K562 (cell line): ENCODE data around the gene H3-3A. TPM values are rescaled to one million over a fixed set of nuclear protein-coding genes. Genes with fewer than 3 reads are reported as not detected.

Source experiments
- ATAC-seq: fragments of 200-7000 bp; cut with Tn5 transposase; 3 replicates; pipeline ENCODE4 v1.9.1; 2020; ENCODE audit warnings: moderate library complexity
- BruUV-seq: library from RNA; stranded (reverse); fragments of 400-500 nt; replicated peaks from 2 replicates; lab custom pipeline; 2021; lab: Mats Ljungman, UMichigan
- CTCF ChIA-PET: fragments of 300-600 bp; formaldehyde crosslinking; extraction: SDS; loops from one replicate; lab custom pipeline; 2021; ENCODE audit warnings: low intra/inter-chr PET ratio; lab: Yijun Ruan, JAX
- POLR2A ChIA-PET: fragments of 300-600, 350-650 bp; sonication (Branson Sonifier 250); formaldehyde crosslinking; extraction: SDS; loops from one replicate; lab custom pipeline; 2021; ENCODE audit warnings: antibody characterized with exemption, inconsistent platforms; lab: Yijun Ruan, JAX
- DNase-seq, 4 experiments: peaks; one replicate each; pipeline versions ENCODE4 v3.0.0 to v3.0.0-alpha.2; 2011 to 2018; ENCODE audit warnings: low spot score in 3 of 4, mixed read lengths in 3 of 4; ENCODE audit errors: extremely low read depth in 1 of 4
- FAIRE-seq: peaks from 2 replicates; lab custom pipeline; 2011; peaks lifted over from hg19 to GRCh38; lab: Jason Lieb, UNC
- H2AFZ ChIP-seq: 2 replicates; pipeline ENCODE4 v1.6.0; 2011; ENCODE audit warnings: low read depth, low read length, control low read depth, inconsistent platforms
- H3K27ac ChIP-seq: fragments of 200-600 bp; 3 replicates; pipeline ENCODE4 v1.8.0; 2011; ENCODE audit warnings: low read depth, mild to moderate bottlenecking, control low read depth, inconsistent platforms, low read length, moderate library complexity, mixed read lengths; ENCODE audit errors: extremely low read depth
- H3K27me3 ChIP-seq, 2 experiments: fragments of 300-600 bp in 1 of 2; 2 replicates in 1 of 2; 3 replicates in 1 of 2; pipeline versions ENCODE4 v1.6.0 to v1.8.0; 2011; ENCODE audit warnings: inconsistent platforms in 2 of 2, low read length in 2 of 2, mild to moderate bottlenecking in 1 of 2, mixed read lengths in 1 of 2, moderate library complexity in 1 of 2; ENCODE audit not compliant: control insufficient read depth in 2 of 2, insufficient read depth in 2 of 2
- H3K36me3 ChIP-seq: fragments of 300-600 bp; 3 replicates; pipeline ENCODE4 v1.8.0; 2011; ENCODE audit warnings: mild to moderate bottlenecking, low read length, inconsistent platforms; ENCODE audit not compliant: control insufficient read depth, insufficient read depth
- H3K4me1 ChIP-seq, 2 experiments: fragments of 200-600 bp in 1 of 2; replicated peaks in 1 of 2; 2 replicates in 1 of 2; 3 replicates in 1 of 2; pipeline versions ENCODE4 v1.5.1 to v1.8.0; 2011; ENCODE audit warnings: inconsistent platforms in 2 of 2, low read length in 2 of 2, mild to moderate bottlenecking in 1 of 2, mixed read lengths in 1 of 2, moderate library complexity in 1 of 2; ENCODE audit not compliant: control insufficient read depth in 2 of 2, insufficient read depth in 2 of 2
- H3K4me2 ChIP-seq: 2 replicates; pipeline ENCODE4 v1.6.1; 2011; ENCODE audit warnings: low read length, control low read depth, inconsistent platforms, mixed read lengths; ENCODE audit not compliant: insufficient read depth
- H3K4me3 ChIP-seq: fragments of 200-600 bp; sonication (generic), shearing (Covaris generic); 2 replicates; pipeline ENCODE4 v1.5.1; 2016; ENCODE audit warnings: control low read depth, inconsistent platforms
- H3K79me2 ChIP-seq: fragments of 200-600 bp; 3 replicates; pipeline ENCODE4 v1.8.0; 2011; ENCODE audit warnings: low read length, inconsistent platforms; ENCODE audit not compliant: control insufficient read depth, insufficient read depth
- H3K9ac ChIP-seq, 2 experiments: 2 replicates each; pipeline versions ENCODE4 v1.6.0 to v1.6.1; 2011; ENCODE audit warnings: low read depth in 2 of 2, low read length in 2 of 2, control low read depth in 1 of 2, inconsistent platforms in 1 of 2, mild to moderate bottlenecking in 1 of 2, mixed read lengths in 1 of 2; ENCODE audit not compliant: insufficient read depth in 1 of 2
- H3K9me1 ChIP-seq: one replicate; pipeline ENCODE4 v1.6.0; 2011; ENCODE audit warnings: inconsistent platforms, mild to moderate bottlenecking, low read length, moderate library complexity; ENCODE audit not compliant: control insufficient read depth, insufficient read depth
- H3K9me3 ChIP-seq: replicated peaks from 2 replicates; pipeline ENCODE4 v1.5.1; 2011; ENCODE audit warnings: low read depth, low read length, inconsistent platforms; ENCODE audit not compliant: control insufficient read depth, insufficient read depth
- H4K20me1 ChIP-seq: replicated peaks from 2 replicates; pipeline ENCODE4 v1.6.1; 2011; ENCODE audit warnings: low read length, inconsistent platforms, mixed read lengths; ENCODE audit not compliant: control insufficient read depth, insufficient read depth
- RUNX1 ChIP-seq: sonication (generic); IDR thresholded peaks from 2 replicates; pipeline ENCODE4 v1.6.1; 2016; ENCODE audit warnings: antibody characterized with exemption, low read depth
- whole genome bisulfite sequencing: fragments of 100-300 bp; shearing (Covaris generic); methylation state at CpG from one replicate; pipeline ENCODE4 v1.1.6; 2016; ENCODE audit warnings: low coverage, mixed read lengths; ENCODE audit not compliant: insufficient coverage; ENCODE audit errors: missing lambda C conversion rate; 5-methylcytosine and 5-hydroxymethylcytosine counted together
- in situ Hi-C: fragments of 300-500 bp; cut with MboI; formaldehyde crosslinking; loops from 4 replicates; pipeline ENCODE4 v1.15.0; 2018; ENCODE audit warnings: inconsistent platforms, mixed read lengths
- intact Hi-C: fragments of 100-400 bp; cut with micrococcal nuclease; formaldehyde crosslinking; loops from 2 replicates; pipeline ENCODE4 v1.14.2; 2022
- polyA plus RNA-seq, 8 experiments: library from polyadenylated mRNA; depleted of rRNA in 4 of 8; stranded (reverse) in 5 of 8; unstranded in 3 of 8; fragments of >200 nt; fragmentation: Nextera tagmentation in 2 of 8; fragmentation: Illumina TruSeq in 1 of 8; extraction: Ambion mirVana in 2 of 8; extraction: Trizol in 1 of 8; gene quantifications; 2 replicates each; pipeline versions ENCODE4 v1.2.1 to v1.2.3, GENCODE V29; 2011 to 2014; ENCODE audit warnings: inconsistent platforms in 1 of 8, missing spikeins in 1 of 8
- total RNA-seq, 7 experiments: library from RNA; depleted of rRNA in 6 of 7; stranded (reverse); fragments of >200 nt in 6 of 7; fragmentation: Illumina TruSeq in 2 of 7; extraction: Trizol in 2 of 7; gene quantifications; 2 replicates each; pipeline versions ENCODE4 v1.2.1 to v1.2.3, GENCODE V29; 2011 to 2021; ENCODE audit warnings: low replicate concordance in 1 of 7
- TF ChIP-seq, protein P1 (sequence below), 2 experiments: IDR thresholded peaks; 2 replicates each; pipeline ENCODE4 v1.6.1; 2011; ENCODE audit warnings: borderline replicate concordance in 1 of 2, control low read depth in 1 of 2, low read depth in 1 of 2, low read length in 1 of 2, mild to moderate bottlenecking in 1 of 2, mixed read lengths in 1 of 2, moderate library complexity in 1 of 2; ENCODE audit not compliant: insufficient read depth in 1 of 2, insufficient read length in 1 of 2, poor library complexity in 1 of 2, severe bottlenecking in 1 of 2; ENCODE audit errors: extremely low read depth in 1 of 2
- TF ChIP-seq, protein P2 (sequence below): fragments of 450-650 bp; IDR thresholded peaks from 2 replicates; pipeline ENCODE4 v1.6.1; 2016
- TF ChIP-seq, protein P3 (sequence below): fragments of 200-800 bp; sonication (Bioruptor generic); IDR thresholded peaks from 2 replicates; pipeline ENCODE4 v1.6.1; 2016; ENCODE audit warnings: missing genetic modification characterization, missing compliant biosample characterization
- TF ChIP-seq, protein P4 (sequence below): fragments of 250-450 bp; sonication (Bioruptor Pico); IDR thresholded peaks from 2 replicates; pipeline ENCODE4 v1.8.0; 2021; ENCODE audit warnings: borderline replicate concordance, mild to moderate bottlenecking, moderate library complexity; ENCODE audit not compliant: poor library complexity, severe bottlenecking

H3-3A gene
- total and polyA plus RNA-seq, 9 of the 15 experiments (the other 6 are each of a cell fraction or from before 2014, with no cell fraction given): 426 to 1,083 (median 591) TPM

DNA sequence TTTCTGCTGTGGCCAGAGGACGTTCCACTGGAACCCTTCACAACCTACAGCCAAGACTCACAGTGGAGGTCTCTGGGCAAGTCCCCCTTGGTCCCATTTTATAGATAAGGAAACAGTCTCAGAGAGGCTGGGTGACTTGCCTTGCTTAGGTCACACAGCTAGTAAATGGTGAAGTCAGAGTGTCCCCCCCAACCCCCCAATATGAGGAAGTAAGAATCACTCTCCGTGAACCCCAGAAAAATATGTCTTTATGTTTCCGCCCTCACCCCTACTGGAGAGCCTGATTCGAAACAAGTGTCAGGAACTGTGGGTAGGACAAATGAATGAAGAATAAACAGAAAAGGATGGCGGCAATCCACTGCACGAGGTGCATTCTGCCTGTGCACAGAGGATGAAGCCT lies 56.7 kb downstream of the H3-3A start:
- intact Hi-C loops: no loop called here
- Histone ChIP-seq H3K4me3 (no peak overlapping the region), H3K4me2 (no peak overlapping the region), H3K27me3 (no peaks in the 10 kb centered on the region), H3K9me3 (no peaks in the 10 kb centered on the region), H3K9me1 (no peaks in the 10 kb centered on the region), H3K27ac (no peak overlapping the region), H3K4me1 (peaks cover 12 to 47% of the 10 kb centered on the region in 2 experiments; a peak in 4 of 5 replicates), H3K9ac (peak overlapping the region in 1 of 2 experiments; percentile 8; a peak in 1 of 4 replicates), H3K36me3 (no peaks in the 10 kb centered on the region), H4K20me1 (no peaks in the 10 kb centered on the region), H3K79me2 (no peaks in the 10 kb centered on the region), H2AFZ (no peak overlapping the region)
- ChIA-PET POLR2A (interaction anchor here (0.8 to 1.2 kb wide), 4 partner anchors 8 to 78 kb away, joined by 3 to 5 read pairs (median 4); no protein-coding TSS in a partner anchor), CTCF (no interaction called here)
- ATAC-seq (no peak), DNase-seq (no peak), FAIRE-seq (no peak)
- 65% methylated on average over 6 of the region's 6 CpGs for WGBS
- in situ Hi-C loops: loop anchor here (5.0 kb wide), 1 partner anchor 42 kb away; no protein-coding TSS in a partner anchor
- no TSS peak for BruUV-seq
- TF ChIP-seq, protein P1, sequence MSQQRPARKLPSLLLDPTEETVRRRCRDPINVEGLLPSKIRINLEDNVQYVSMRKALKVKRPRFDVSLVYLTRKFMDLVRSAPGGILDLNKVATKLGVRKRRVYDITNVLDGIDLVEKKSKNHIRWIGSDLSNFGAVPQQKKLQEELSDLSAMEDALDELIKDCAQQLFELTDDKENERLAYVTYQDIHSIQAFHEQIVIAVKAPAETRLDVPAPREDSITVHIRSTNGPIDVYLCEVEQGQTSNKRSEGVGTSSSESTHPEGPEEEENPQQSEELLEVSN (IDR thresholded peaks at IDR 0.05; ENCODE audit: borderline replicate concordance in 1 of 2, extremely low read depth in 1 of 2, insufficient read depth in 1 of 2, insufficient read length in 1 of 2, low read depth in 1 of 2, low read length in 1 of 2, poor library complexity in 1 of 2, severe bottlenecking in 1 of 2): peak in 1 of 2 experiments; percentile 38
- no peak for TF ChIP-seq RUNX1
- TF ChIP-seq, protein P2, sequence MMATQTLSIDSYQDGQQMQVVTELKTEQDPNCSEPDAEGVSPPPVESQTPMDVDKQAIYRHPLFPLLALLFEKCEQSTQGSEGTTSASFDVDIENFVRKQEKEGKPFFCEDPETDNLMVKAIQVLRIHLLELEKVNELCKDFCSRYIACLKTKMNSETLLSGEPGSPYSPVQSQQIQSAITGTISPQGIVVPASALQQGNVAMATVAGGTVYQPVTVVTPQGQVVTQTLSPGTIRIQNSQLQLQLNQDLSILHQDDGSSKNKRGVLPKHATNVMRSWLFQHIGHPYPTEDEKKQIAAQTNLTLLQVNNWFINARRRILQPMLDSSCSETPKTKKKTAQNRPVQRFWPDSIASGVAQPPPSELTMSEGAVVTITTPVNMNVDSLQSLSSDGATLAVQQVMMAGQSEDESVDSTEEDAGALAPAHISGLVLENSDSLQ: no peak
- TF ChIP-seq, protein P3, sequence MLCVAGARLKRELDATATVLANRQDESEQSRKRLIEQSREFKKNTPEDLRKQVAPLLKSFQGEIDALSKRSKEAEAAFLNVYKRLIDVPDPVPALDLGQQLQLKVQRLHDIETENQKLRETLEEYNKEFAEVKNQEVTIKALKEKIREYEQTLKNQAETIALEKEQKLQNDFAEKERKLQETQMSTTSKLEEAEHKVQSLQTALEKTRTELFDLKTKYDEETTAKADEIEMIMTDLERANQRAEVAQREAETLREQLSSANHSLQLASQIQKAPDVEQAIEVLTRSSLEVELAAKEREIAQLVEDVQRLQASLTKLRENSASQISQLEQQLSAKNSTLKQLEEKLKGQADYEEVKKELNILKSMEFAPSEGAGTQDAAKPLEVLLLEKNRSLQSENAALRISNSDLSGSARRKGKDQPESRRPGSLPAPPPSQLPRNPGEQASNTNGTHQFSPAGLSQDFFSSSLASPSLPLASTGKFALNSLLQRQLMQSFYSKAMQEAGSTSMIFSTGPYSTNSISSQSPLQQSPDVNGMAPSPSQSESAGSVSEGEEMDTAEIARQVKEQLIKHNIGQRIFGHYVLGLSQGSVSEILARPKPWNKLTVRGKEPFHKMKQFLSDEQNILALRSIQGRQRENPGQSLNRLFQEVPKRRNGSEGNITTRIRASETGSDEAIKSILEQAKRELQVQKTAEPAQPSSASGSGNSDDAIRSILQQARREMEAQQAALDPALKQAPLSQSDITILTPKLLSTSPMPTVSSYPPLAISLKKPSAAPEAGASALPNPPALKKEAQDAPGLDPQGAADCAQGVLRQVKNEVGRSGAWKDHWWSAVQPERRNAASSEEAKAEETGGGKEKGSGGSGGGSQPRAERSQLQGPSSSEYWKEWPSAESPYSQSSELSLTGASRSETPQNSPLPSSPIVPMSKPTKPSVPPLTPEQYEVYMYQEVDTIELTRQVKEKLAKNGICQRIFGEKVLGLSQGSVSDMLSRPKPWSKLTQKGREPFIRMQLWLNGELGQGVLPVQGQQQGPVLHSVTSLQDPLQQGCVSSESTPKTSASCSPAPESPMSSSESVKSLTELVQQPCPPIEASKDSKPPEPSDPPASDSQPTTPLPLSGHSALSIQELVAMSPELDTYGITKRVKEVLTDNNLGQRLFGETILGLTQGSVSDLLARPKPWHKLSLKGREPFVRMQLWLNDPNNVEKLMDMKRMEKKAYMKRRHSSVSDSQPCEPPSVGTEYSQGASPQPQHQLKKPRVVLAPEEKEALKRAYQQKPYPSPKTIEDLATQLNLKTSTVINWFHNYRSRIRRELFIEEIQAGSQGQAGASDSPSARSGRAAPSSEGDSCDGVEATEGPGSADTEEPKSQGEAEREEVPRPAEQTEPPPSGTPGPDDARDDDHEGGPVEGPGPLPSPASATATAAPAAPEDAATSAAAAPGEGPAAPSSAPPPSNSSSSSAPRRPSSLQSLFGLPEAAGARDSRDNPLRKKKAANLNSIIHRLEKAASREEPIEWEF (CRISPR knock-in tag): no peak
- TF ChIP-seq, protein P4, sequence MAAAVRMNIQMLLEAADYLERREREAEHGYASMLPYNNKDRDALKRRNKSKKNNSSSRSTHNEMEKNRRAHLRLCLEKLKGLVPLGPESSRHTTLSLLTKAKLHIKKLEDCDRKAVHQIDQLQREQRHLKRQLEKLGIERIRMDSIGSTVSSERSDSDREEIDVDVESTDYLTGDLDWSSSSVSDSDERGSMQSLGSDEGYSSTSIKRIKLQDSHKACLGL (CRISPR knock-in tag): no peak
